Anterior cingulate cortex (tissue), 58 donors: ENCODE data around the gene OR52E8.

ENCODE experiments used
- DNase-seq, 58 donors: peaks; one replicate each; lab custom pipeline; 2025; lab: John Stamatoyannopoulos, UW

Gene OR52E8

DNA sequence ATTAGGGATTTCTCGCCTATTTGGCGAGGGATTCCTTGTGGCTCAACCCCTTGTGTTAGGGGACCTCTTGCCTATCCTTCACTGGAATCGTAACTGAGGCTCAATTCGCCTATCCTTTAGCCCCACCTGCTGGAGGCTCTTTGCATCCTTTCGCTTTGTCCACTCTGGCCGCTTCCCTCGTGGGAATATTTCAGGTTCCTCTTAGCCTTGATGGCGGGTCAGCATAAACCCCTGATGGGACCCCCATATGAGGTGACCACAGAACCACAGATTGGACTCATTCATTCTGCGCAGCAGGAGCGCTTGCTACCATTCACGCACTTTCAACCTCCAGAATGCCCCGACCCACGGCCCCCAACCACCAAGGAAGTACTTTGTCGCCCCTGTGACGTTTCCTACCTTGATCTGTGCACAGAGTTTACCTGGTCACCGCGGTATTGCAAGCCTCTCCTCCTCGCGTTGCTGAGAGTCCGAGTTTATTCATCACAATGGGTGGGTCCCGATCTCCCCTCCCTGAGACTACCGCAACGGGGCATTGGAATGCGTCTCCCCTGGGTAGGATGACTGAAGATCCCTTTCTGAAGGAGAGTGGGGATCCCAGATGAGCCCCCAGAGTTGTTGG, 48.9 kb downstream of the OR52E8 start, which contains the start of gene OR52N2:
TSS of gene OR52N2 (plus strand) at position 425 of the 622 bp plus-strand sequence. CDS start 11,412 bp downstream, outside the sequence.
- peak in 52 of 58 donors; percentile 4 to 72 (median 34) for DNase-seq

DNA sequence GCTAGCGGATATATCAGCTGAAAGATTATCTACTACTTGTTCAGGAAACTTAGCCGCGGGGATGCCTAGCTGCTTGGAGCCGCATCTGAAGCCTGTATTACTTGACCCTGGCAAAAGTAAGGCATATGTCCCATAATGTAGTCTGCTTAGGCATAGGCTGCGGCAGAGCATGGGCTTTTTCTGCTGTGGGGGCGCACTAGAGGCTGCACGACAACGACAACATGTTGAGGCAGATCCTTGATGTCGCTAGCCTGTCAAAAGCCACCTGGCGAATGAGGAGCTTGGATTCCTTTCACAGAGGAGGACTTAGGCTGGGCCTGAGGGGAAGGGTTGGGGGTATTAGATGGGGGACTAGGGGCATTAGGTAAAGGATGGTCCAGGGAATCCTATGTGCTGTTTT, 49.9 kb downstream of the OR52E8 start:
- DNase-seq = no peak
